Measurements from ENCODE around the gene LRRC4. TPM values are rescaled to one million over a fixed set of nuclear protein-coding genes. Genes with fewer than 3 reads are reported as not detected.

LRRC4 gene
- total RNA-seq, 2 donors from 2014 or later: 3.4 to 7.3 TPM

- no peak for DNase-seq (ENCODE audit: low spot score)
- intact Hi-C loops (cut with DNase I): no loop called here
Measured at GRCh38 chr7:127993317-127993716, 37.9 kb downstream of the LRRC4 start.

- intact Hi-C loops (cut with DNase I): no loop called here
- DNase-seq (ENCODE audit: low spot score): no peak
Measured at GRCh38 chr7:127988751-127989150, 42.5 kb downstream of the LRRC4 start.

GRCh38 chr7:127986581-127987521 lies 44.4 kb downstream of the LRRC4 start:
- intact Hi-C loops (cut with DNase I): no loop called here
- no peak for DNase-seq (ENCODE audit: low spot score)

GRCh38 chr7:127983804-127984332 lies 47.4 kb downstream of the LRRC4 start:
- intact Hi-C loops (cut with DNase I): no loop called here
- DNase-seq (ENCODE audit: low spot score): no peak

GRCh38 chr7:127981965-127982364 lies 49.3 kb downstream of the LRRC4 start:
- intact Hi-C loops (cut with DNase I): no loop called here
- DNase-seq (ENCODE audit: low spot score): no peak

- intact Hi-C loops (cut with DNase I): no loop called here
- DNase-seq (ENCODE audit: low spot score): no peak
Measured at GRCh38 chr7:127980901-127981300, 50.3 kb downstream of the LRRC4 start.

- DNase-seq (ENCODE audit: low spot score): no peak
- intact Hi-C loops (cut with DNase I): no loop called here
Measured at GRCh38 chr7:127979728-127980126, 51.5 kb downstream of the LRRC4 start.

GRCh38 chr7:127979113-127979727 lies 52.0 kb downstream of the LRRC4 start:
- intact Hi-C loops (cut with DNase I): no loop called here

GRCh38 chr7:127978421-127978820 lies 52.8 kb downstream of the LRRC4 start:
- no peak for DNase-seq (ENCODE audit: low spot score)
- intact Hi-C loops (cut with DNase I): no loop called here

More at GRCh38 chr7:127979113-127979727, 52.0 kb downstream of the LRRC4 start:
- DNase-seq (ENCODE audit: low spot score): no peak

Other genes starting within 250 kb of the LRRC4 start
- 1 to 10 TPM; 1.5 to 5.2 TPM for gene LEP, start 209.8 kb upstream of the LRRC4 start, total RNA-seq